Limb (tissue), 2 donors: ENCODE results near the gene RPS6KA1.
"Not testable (repeated sequence)": the region's sequence is repeated elsewhere in the genome, so short reads cannot be mapped to it uniquely, and the experiment has no call there.

Source experiments
- DNase-seq, 2 donors: peaks; one replicate each; pipeline ENCODE4 v3.0.0-alpha.2; 2016; ENCODE audit errors: extremely low spot score in 2 of 2

RPS6KA1 gene

GRCh38 chr1:26554781-26555180, 25.2 kb downstream of the RPS6KA1 start:
- no peak for DNase-seq

GRCh38 chr1:26555550-26555981, 26.0 kb downstream of the RPS6KA1 start:
- no peak for DNase-seq

GRCh38 chr1:26556111-26556510, 26.6 kb downstream of the RPS6KA1 start:
- DNase-seq: no peak

GRCh38 chr1:26557008-26557407, 27.4 kb downstream of the RPS6KA1 start:
- no peak for DNase-seq

GRCh38 chr1:26558685-26559048, 29.1 kb downstream of the RPS6KA1 start:
- no peak for DNase-seq

- no peak for DNase-seq
Observed at GRCh38 chr1:26560403-26560780, 30.8 kb downstream of the RPS6KA1 start.

- no peak for DNase-seq
Observed at GRCh38 chr1:26570287-26570686, 40.7 kb downstream of the RPS6KA1 start.

- DNase-seq: no peak
Observed at GRCh38 chr1:26571381-26571780, 41.8 kb downstream of the RPS6KA1 start.

GRCh38 chr1:26574018-26574417, 44.5 kb downstream of the RPS6KA1 start:
- no peak for DNase-seq

GRCh38 chr1:26574719-26575251, 45.2 kb downstream of the RPS6KA1 start:
- DNase-seq: no peak

- DNase-seq: no peak
Observed at GRCh38 chr1:26575348-26575747, 45.8 kb downstream of the RPS6KA1 start.

- DNase-seq: no peak
Observed at GRCh38 chr1:26578167-26578566, 48.6 kb downstream of the RPS6KA1 start.

GRCh38 chr1:26579681-26580111, 50.1 kb downstream of the RPS6KA1 start:
- DNase-seq: no peak

GRCh38 chr1:26580116-26580515, 50.6 kb downstream of the RPS6KA1 start:
- no peak for DNase-seq

GRCh38 chr1:26581287-26581651, 51.7 kb downstream of the RPS6KA1 start:
- DNase-seq: no peak

- DNase-seq: no peak
Observed at GRCh38 chr1:26582053-26582835, 52.7 kb downstream of the RPS6KA1 start.

- no peak for DNase-seq
Observed at GRCh38 chr1:26582836-26583460, 53.4 kb downstream of the RPS6KA1 start.

- no peak for DNase-seq
Observed at GRCh38 chr1:26583646-26584485, 54.3 kb downstream of the RPS6KA1 start.

GRCh38 chr1:26584588-26584987, 55.0 kb downstream of the RPS6KA1 start:
- not testable (repeated sequence) for DNase-seq

- DNase-seq: no peak
Observed at GRCh38 chr1:26585471-26585870, 55.9 kb downstream of the RPS6KA1 start.

GRCh38 chr1:26593385-26593784, 63.8 kb downstream of the RPS6KA1 start:
- DNase-seq: no peak

GRCh38 chr1:26594593-26594992, 65.0 kb downstream of the RPS6KA1 start:
- not testable (repeated sequence) for DNase-seq
